A549 treated with AZD2906 at 1 μM for 4 hours (cell line): ENCODE data around the gene SFR1. TPM values are rescaled to one million over a fixed set of nuclear protein-coding genes. Genes with fewer than 3 reads are reported as not detected.

Experiments
- total RNA-seq: library from RNA; stranded (reverse); fragments of 200-300 nt; extraction: Qiagen RNA extraction; gene quantifications from 5 replicates; pipeline ENCODE4 v1.2.3, GENCODE V29; 2022

SFR1 gene, protein sequence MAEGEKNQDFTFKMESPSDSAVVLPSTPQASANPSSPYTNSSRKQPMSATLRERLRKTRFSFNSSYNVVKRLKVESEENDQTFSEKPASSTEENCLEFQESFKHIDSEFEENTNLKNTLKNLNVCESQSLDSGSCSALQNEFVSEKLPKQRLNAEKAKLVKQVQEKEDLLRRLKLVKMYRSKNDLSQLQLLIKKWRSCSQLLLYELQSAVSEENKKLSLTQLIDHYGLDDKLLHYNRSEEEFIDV
- 12.1 to 16.2 TPM (median 12.6 TPM) in 5 replicates for total RNA-seq

DNA sequence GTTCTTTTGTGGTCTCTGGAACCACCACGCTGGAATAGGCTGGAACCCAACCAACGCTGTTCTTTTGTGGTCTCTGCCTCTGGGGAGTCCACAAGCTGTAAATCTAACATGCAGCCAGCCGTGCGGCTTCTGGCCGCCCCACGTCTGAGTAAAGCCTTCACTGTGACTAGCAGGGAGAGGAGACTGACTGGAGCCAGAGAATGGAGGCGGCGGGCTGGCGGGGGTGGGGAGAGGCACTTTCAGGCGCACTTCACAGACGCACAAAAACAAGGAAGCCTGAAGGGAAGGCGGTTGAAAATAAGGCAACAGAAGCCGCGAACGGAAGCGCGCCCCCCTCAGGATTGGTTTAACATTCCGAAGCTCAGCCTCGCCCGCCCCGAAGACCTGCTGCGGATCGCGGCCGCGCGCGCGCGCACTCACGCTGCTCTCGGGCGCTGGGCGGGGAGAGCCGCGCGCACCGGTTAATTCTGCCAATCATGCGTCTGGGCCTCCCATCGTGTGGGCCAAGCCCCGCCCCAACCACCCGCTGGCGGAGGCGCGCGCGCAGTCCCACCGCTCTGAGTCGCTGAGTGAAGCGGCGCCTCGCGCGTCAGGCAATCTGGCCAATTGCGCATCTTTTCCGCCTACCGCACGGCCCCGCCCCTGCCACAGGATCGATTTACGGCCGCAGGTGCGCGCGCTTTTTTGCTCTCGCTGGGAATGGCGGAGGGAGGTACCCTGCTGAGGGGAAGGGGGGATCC is at the start of gene SFR1:
SFR1 (plus strand) TSS at position 687 of the 740 bp plus-strand sequence; CDS start at position 700, 13 bp downstream.

DNA sequence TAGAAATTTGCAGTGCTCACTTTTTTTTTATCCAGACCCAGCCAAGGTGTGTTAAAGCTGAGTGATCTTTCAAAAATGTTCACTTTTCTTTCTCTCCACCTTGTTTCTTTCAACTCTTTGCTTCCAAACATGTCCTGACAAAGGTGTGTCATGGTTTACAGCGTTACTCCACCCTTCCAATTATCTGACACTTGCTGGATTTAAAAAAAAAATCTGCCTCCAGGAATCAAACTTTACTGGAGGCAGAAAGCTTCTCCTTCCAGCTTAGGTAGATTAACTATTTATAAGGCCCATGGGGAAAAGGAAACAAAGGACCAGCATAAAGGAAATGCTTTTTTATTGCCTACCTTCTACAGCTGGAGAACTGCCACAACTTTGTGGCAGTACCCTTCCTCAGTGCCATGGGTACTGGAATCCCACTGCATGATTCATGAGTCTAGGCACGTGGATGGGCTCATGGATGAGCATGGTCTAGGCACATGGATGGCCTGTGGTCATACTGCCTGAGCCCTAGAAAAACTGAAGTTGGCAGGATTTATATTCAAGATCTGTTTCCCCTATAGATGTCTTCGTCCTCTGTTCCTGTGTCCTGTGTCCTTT is 36.1 kb upstream of the SFR1 start, which contains the start of gene COL17A1:
COL17A1 (minus strand) TSS at position 80 of the 600 bp plus-strand sequence. CDS start 5,207 bp downstream, outside the sequence.

Other genes with a start within 250 kb of the SFR1 start
- gene STN1, start 204.0 kb upstream of the SFR1 start, total RNA-seq: 18.3 to 21.0 TPM (median 20.6 TPM) in 5 replicates
- 22.8 to 38.3 TPM (median 28.4 TPM) in 5 replicates for gene SLK, start 155.0 kb upstream of the SFR1 start, total RNA-seq
- 1.3 to 2.4 TPM (median 1.8 TPM) in 5 replicates for gene COL17A1, start 36.3 kb upstream of the SFR1 start, total RNA-seq
- gene CFAP43, start 110.2 kb downstream of the SFR1 start, total RNA-seq: 0.15 to 0.24 TPM (median 0.19 TPM) in 5 replicates
- 274 to 305 TPM (median 284 TPM) in 5 replicates for gene GSTO1, start 132.7 kb downstream of the SFR1 start, total RNA-seq
- gene GSTO2, start 147.0 kb downstream of the SFR1 start, total RNA-seq: 1.5 to 2.2 TPM (median 1.8 TPM) in 5 replicates
- gene ITPRIP, start 216.3 kb downstream of the SFR1 start, total RNA-seq: 54.5 to 64.8 TPM (median 61.4 TPM) in 5 replicates
- gene CFAP58, start 231.7 kb downstream of the SFR1 start, total RNA-seq: 0.08 to 0.14 TPM (median 0.10 TPM) in 5 replicates